MCF 10A (cell line): ENCODE data around the gene TOMM34. TPM values are rescaled to one million over a fixed set of nuclear protein-coding genes. Genes with fewer than 3 reads are reported as not detected.

Source experiments
- BruUV-seq: library from RNA; stranded (reverse); fragments of 400-500 nt; replicated peaks from 2 replicates; lab custom pipeline; 2021; lab: Mats Ljungman, UMichigan
- CTCF ChIA-PET: fragments of 300-600 bp; sonication (Branson Sonifier 250); formaldehyde crosslinking; extraction: SDS; loops from one replicate; lab custom pipeline; 2021; ENCODE audit warnings: antibody characterized with exemption, inconsistent platforms; lab: Yijun Ruan, JAX
- POLR2A ChIA-PET: fragments of 300-600, 350-650 bp; sonication (Branson Sonifier 250); formaldehyde crosslinking; extraction: SDS; loops from one replicate; lab custom pipeline; 2020; ENCODE audit warnings: antibody characterized with exemption, inconsistent platforms; lab: Yijun Ruan, JAX
- DNase-seq: peaks from one replicate; pipeline ENCODE4 v3.0.0-alpha.2; 2018; ENCODE audit not compliant: unreplicated experiment
- H3K27ac Mint-ChIP-seq: one replicate; pipeline ENCODE4 v1.8.0; 2022; ENCODE audit warnings: mild to moderate bottlenecking, low read depth, mixed read lengths; ENCODE audit not compliant: unreplicated experiment
- H3K27me3 Mint-ChIP-seq: one replicate; pipeline ENCODE4 v1.8.0; 2022; ENCODE audit warnings: mixed read lengths; ENCODE audit not compliant: insufficient read depth, unreplicated experiment
- H3K36me3 Mint-ChIP-seq: one replicate; pipeline ENCODE4 v1.8.0; 2022; ENCODE audit warnings: mild to moderate bottlenecking, moderate library complexity, mixed read lengths; ENCODE audit not compliant: insufficient read depth, unreplicated experiment
- H3K4me1 Mint-ChIP-seq: one replicate; pipeline ENCODE4 v1.8.0; 2022; ENCODE audit warnings: mixed read lengths; ENCODE audit not compliant: insufficient read depth, unreplicated experiment
- H3K4me3 Mint-ChIP-seq: one replicate; pipeline ENCODE4 v1.8.0; 2022; ENCODE audit warnings: mild to moderate bottlenecking, moderate library complexity, mixed read lengths; ENCODE audit not compliant: unreplicated experiment
- H3K9me3 Mint-ChIP-seq: one replicate; pipeline ENCODE4 v1.8.0; 2022; ENCODE audit warnings: mixed read lengths; ENCODE audit not compliant: unreplicated experiment
- CTCF ChIP-seq: fragments of 200-600 bp; IDR thresholded peaks from one replicate; pipeline ENCODE4 v1.8.0; 2022; ENCODE audit warnings: antibody characterized with exemption, mild to moderate bottlenecking; ENCODE audit not compliant: unreplicated experiment
- intact Hi-C: fragments of 100-400 bp; cut with micrococcal nuclease; formaldehyde crosslinking; loops from 2 replicates; pipeline ENCODE4 v1.14.1; 2022
- total RNA-seq: library from RNA; stranded (reverse); gene quantifications from 2 replicates; pipeline ENCODE4 v1.2.3, GENCODE V29; 2022

Gene TOMM34
- total RNA-seq, 1 experiment from 2014 or later, result 60.0 TPM

DNA sequence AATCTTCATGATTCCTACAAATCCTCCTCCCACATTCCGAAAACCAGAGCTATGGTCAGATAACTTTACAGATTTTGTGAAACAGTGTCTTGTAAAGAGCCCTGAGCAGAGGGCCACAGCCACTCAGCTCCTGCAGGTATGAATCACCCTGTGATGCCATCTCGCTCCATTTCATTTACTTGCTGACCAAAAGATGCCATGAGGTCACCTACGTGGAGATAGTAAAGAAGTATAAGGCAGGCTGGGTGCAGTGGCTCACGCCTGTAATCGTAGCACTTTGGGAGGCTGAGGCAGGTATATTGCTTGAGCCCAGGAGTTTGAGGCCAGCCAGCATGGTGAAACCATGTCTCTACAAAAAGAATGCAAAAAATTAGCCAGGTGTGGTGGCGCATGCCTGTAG is 37.0 kb upstream of the TOMM34 start:
- no peak for DNase-seq
- BruUV-seq, result no TSS peak
- H3K27ac Mint-ChIP-seq, result no peak overlapping the region
- no peaks in the 10 kb centered on the region for H3K9me3 Mint-ChIP-seq
- intact Hi-C loops, result no loop called here
- no peak overlapping the region for H3K4me3 Mint-ChIP-seq
- H3K27me3 Mint-ChIP-seq, result no peaks in the 10 kb centered on the region
- ChIA-PET POLR2A (interaction anchor here (0.5 to 2.6 kb wide), 7 partner anchors 9 to 37 kb away, joined by 3 to 8 read pairs (median 3); partner anchors contain the start of gene TOMM34), CTCF (interaction anchor here (0.7 to 5.7 kb wide), 6 partner anchors 8 to 296 kb away, joined by 3 to 49 read pairs (median 6); no protein-coding TSS in a partner anchor)
- no peak for TF ChIP-seq CTCF
- H3K36me3 Mint-ChIP-seq, result peaks cover 53% of the 10 kb centered on the region
- H3K4me1 Mint-ChIP-seq, result peaks cover 5% of the 10 kb centered on the region

GRCh38 chr20:44993343-44993742 is 33.1 kb upstream of the TOMM34 start:
- ChIA-PET CTCF (interaction anchor here (0.5 to 1.1 kb wide), 7 partner anchors 8 to 300 kb away, joined by 3 to 4 read pairs (median 3); no protein-coding TSS in a partner anchor), POLR2A (interaction anchor here (0.6 to 1.2 kb wide), 2 partner anchors 22 to 43 kb away, joined by 3 read pairs; no protein-coding TSS in a partner anchor)
- H3K4me3 Mint-ChIP-seq, result no peak overlapping the region
- no peaks in the 10 kb centered on the region for H3K9me3 Mint-ChIP-seq
- no TSS peak for BruUV-seq
- H3K4me1 Mint-ChIP-seq, result peaks cover 13% of the 10 kb centered on the region
- peak overlapping the region; percentile 69 for H3K27ac Mint-ChIP-seq
- no peak for TF ChIP-seq CTCF
- peaks cover 36% of the 10 kb centered on the region for H3K36me3 Mint-ChIP-seq
- peak; percentile 32 for DNase-seq
- H3K27me3 Mint-ChIP-seq, result no peaks in the 10 kb centered on the region
- intact Hi-C loops, result no loop called here

DNA sequence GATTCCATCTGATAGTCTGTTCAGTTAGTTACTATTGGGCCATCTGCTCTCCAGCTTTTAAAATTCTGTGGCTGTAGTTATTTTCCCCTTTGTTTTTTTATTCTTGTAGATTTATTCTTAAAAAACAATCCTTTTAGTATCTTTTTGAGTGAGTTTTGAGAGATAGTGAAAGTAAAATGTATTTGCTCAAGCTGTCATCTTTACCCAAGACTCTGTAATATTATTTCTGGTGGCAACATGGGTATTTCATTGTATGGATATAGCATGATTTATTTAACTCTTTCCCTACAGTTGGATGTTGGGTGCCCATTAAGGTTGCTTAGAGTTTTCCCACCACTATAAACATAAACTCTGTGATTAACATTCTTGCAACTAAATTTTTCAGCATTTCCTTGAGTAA is 30.8 kb upstream of the TOMM34 start:
- H3K36me3 Mint-ChIP-seq, result peaks cover 14% of the 10 kb centered on the region
- H3K27ac Mint-ChIP-seq, result peak overlapping the region; percentile 67
- no TSS peak for BruUV-seq
- no peaks in the 10 kb centered on the region for H3K9me3 Mint-ChIP-seq
- peaks cover 19% of the 10 kb centered on the region for H3K4me1 Mint-ChIP-seq
- no peak for DNase-seq
- no peak for TF ChIP-seq CTCF
- intact Hi-C loops, result no loop called here
- CTCF ChIA-PET, result interaction anchor here (0.6 kb wide), 1 partner anchor 106 kb away, joined by 3 read pairs; no protein-coding TSS in a partner anchor
- H3K27me3 Mint-ChIP-seq, result no peaks in the 10 kb centered on the region
- POLR2A ChIA-PET, result interaction anchor here (1.2 to 3.1 kb wide), 4 partner anchors 9 to 31 kb away, joined by 3 to 14 read pairs (median 12); partner anchors contain the start of genes STK4 and TOMM34
- H3K4me3 Mint-ChIP-seq, result no peak overlapping the region

GRCh38 chr20:44990425-44990824 is 30.2 kb upstream of the TOMM34 start:
- Mint-ChIP-seq H3K9me3 (no peaks in the 10 kb centered on the region), H3K36me3 (peaks cover 14% of the 10 kb centered on the region), H3K4me1 (peaks cover 19% of the 10 kb centered on the region), H3K4me3 (no peak overlapping the region), H3K27me3 (no peaks in the 10 kb centered on the region), H3K27ac (peak overlapping the region; percentile 67)
- DNase-seq, result no peak
- CTCF ChIA-PET, result interaction anchor here (0.6 kb wide), 3 partner anchors 107 to 319 kb away, joined by 3 read pairs; no protein-coding TSS in a partner anchor
- BruUV-seq, result no TSS peak
- TF ChIP-seq CTCF, result no peak
- POLR2A ChIA-PET, result interaction anchor here (1.2 to 3.1 kb wide), 4 partner anchors 10 to 30 kb away, joined by 3 to 14 read pairs (median 12); partner anchors contain the start of genes STK4 and TOMM34
- intact Hi-C loops, result no loop called here
